BLaER1 (cell line): ENCODE data around the gene C15orf39.
A peak's percentile ranks its signal among the peaks of the same experiment; 100 is the strongest.

Experiments
- H3K27ac ChIP-seq: shearing (Covaris generic); formaldehyde crosslinking; 2 replicates; pipeline ENCODE4 v1.8.1; 2022
- H3K27me3 ChIP-seq: shearing (Covaris generic); formaldehyde crosslinking; 2 replicates; pipeline ENCODE4 v1.8.1; 2022
- H3K36me3 ChIP-seq: shearing (Covaris generic); formaldehyde crosslinking; 2 replicates; pipeline ENCODE4 v1.8.1; 2022
- H3K4me1 ChIP-seq: shearing (Covaris generic); formaldehyde crosslinking; 2 replicates; pipeline ENCODE4 v1.8.1; 2022
- H3K4me2 ChIP-seq: shearing (Covaris generic); formaldehyde crosslinking; 2 replicates; pipeline ENCODE4 v1.8.1; 2022
- H3K4me3 ChIP-seq: shearing (Covaris generic); formaldehyde crosslinking; 2 replicates; pipeline ENCODE4 v1.8.1; 2022
- H3K9ac ChIP-seq: shearing (Covaris generic); formaldehyde crosslinking; 2 replicates; pipeline ENCODE4 v1.8.1; 2022
- H3K9me3 ChIP-seq: shearing (Covaris generic); formaldehyde crosslinking; 2 replicates; pipeline ENCODE4 v1.8.1; 2022
- H4K20me1 ChIP-seq: shearing (Covaris generic); formaldehyde crosslinking; 2 replicates; pipeline ENCODE4 v1.8.1; 2022
- Cebpa-rat ChIP-seq: shearing (Covaris generic); IDR thresholded peaks from 2 replicates; pipeline ENCODE4 v1.8.1; 2022

Gene C15orf39

GRCh38 chr15:75181780-75182179 is 19.9 kb upstream of the C15orf39 start:
- H3K9ac ChIP-seq: no peak overlapping the region
- TF ChIP-seq Cebpa-rat: no peak
- H3K27me3 ChIP-seq: peaks cover 32% of the 10 kb centered on the region
- no peak overlapping the region for H3K4me3 ChIP-seq
- no peaks in the 10 kb centered on the region for H3K9me3 ChIP-seq
- no peak overlapping the region for H3K4me2 ChIP-seq
- H3K27ac ChIP-seq: no peak overlapping the region
- peaks cover 7% of the 10 kb centered on the region; the same call in 1 of the 2 replicates for H4K20me1 ChIP-seq
- H3K4me1 ChIP-seq: peaks cover 61% of the 10 kb centered on the region
- no peaks in the 10 kb centered on the region for H3K36me3 ChIP-seq

- H3K4me3 ChIP-seq: no peak overlapping the region
- TF ChIP-seq Cebpa-rat: no peak
- no peaks in the 10 kb centered on the region for H3K36me3 ChIP-seq
- no peaks in the 10 kb centered on the region for H3K9me3 ChIP-seq
- peaks cover 31% of the 10 kb centered on the region for H3K27me3 ChIP-seq
- no peak overlapping the region for H3K9ac ChIP-seq
- H3K27ac ChIP-seq: no peak overlapping the region
- peaks cover 7% of the 10 kb centered on the region; the same call in 1 of the 2 replicates for H4K20me1 ChIP-seq
- peaks cover 58% of the 10 kb centered on the region for H3K4me1 ChIP-seq
- peak overlapping the region; percentile 47 for H3K4me2 ChIP-seq
These were observed 19.2 kb upstream of the C15orf39 start for GRCh38 chr15:75182187-75183131.

- Histone ChIP-seq H3K9ac (no peak overlapping the region), H3K36me3 (no peaks in the 10 kb centered on the region), H3K27ac (no peak overlapping the region), H3K4me2 (peak overlapping the region; percentile 34), H3K4me3 (no peak overlapping the region), H3K27me3 (peaks cover 3% of the 10 kb centered on the region; the same call in 1 of the 2 replicates), H3K9me3 (peaks cover 3% of the 10 kb centered on the region), H4K20me1 (no peaks in the 10 kb centered on the region), H3K4me1 (peaks cover 32% of the 10 kb centered on the region)
- no peak for TF ChIP-seq Cebpa-rat
These were observed 16.2 kb upstream of the C15orf39 start for GRCh38 chr15:75185271-75186029.

GRCh38 chr15:75186044-75186443 is 15.6 kb upstream of the C15orf39 start:
- no peak overlapping the region for H3K27ac ChIP-seq
- no peak for TF ChIP-seq Cebpa-rat
- no peaks in the 10 kb centered on the region for H4K20me1 ChIP-seq
- peaks cover 9% of the 10 kb centered on the region for H3K9me3 ChIP-seq
- H3K4me3 ChIP-seq: no peak overlapping the region
- no peaks in the 10 kb centered on the region for H3K36me3 ChIP-seq
- H3K4me2 ChIP-seq: no peak overlapping the region
- peaks cover 30% of the 10 kb centered on the region for H3K4me1 ChIP-seq
- no peak overlapping the region for H3K9ac ChIP-seq
- H3K27me3 ChIP-seq: no peaks in the 10 kb centered on the region

GRCh38 chr15:75188499-75188898 is 13.2 kb upstream of the C15orf39 start:
- no peaks in the 10 kb centered on the region for H3K36me3 ChIP-seq
- H3K27ac ChIP-seq: no peak overlapping the region
- peaks cover 15% of the 10 kb centered on the region for H3K9me3 ChIP-seq
- H3K4me3 ChIP-seq: no peak overlapping the region
- H3K27me3 ChIP-seq: no peaks in the 10 kb centered on the region
- H4K20me1 ChIP-seq: no peaks in the 10 kb centered on the region
- no peak for TF ChIP-seq Cebpa-rat
- peaks cover 25% of the 10 kb centered on the region for H3K4me1 ChIP-seq
- no peak overlapping the region for H3K9ac ChIP-seq
- H3K4me2 ChIP-seq: no peak overlapping the region

GRCh38 chr15:75191235-75191634 is 10.4 kb upstream of the C15orf39 start:
- TF ChIP-seq Cebpa-rat: no peak
- no peak overlapping the region for H3K4me3 ChIP-seq
- no peaks in the 10 kb centered on the region for H3K36me3 ChIP-seq
- H3K9me3 ChIP-seq: peaks cover 15% of the 10 kb centered on the region
- H3K9ac ChIP-seq: no peak overlapping the region
- no peaks in the 10 kb centered on the region for H3K27me3 ChIP-seq
- H3K4me1 ChIP-seq: peaks cover 35% of the 10 kb centered on the region
- H3K27ac ChIP-seq: no peak overlapping the region
- H4K20me1 ChIP-seq: peaks cover 16% of the 10 kb centered on the region; the same call in 1 of the 2 replicates
- no peak overlapping the region for H3K4me2 ChIP-seq

GRCh38 chr15:75192307-75192706 is 9.4 kb upstream of the C15orf39 start:
- peaks cover 16% of the 10 kb centered on the region; the same call in 1 of the 2 replicates for H4K20me1 ChIP-seq
- H3K9ac ChIP-seq: no peak overlapping the region
- no peaks in the 10 kb centered on the region for H3K27me3 ChIP-seq
- no peak overlapping the region for H3K4me3 ChIP-seq
- H3K4me1 ChIP-seq: peaks cover 35% of the 10 kb centered on the region
- H3K36me3 ChIP-seq: no peaks in the 10 kb centered on the region
- TF ChIP-seq Cebpa-rat: no peak
- 0 out of 2 replicates have a peak overlapping the region, but pooled peaks have one; percentile 4 for H3K27ac ChIP-seq
- H3K4me2 ChIP-seq: no peak overlapping the region
- H3K9me3 ChIP-seq: peaks cover 15% of the 10 kb centered on the region

- H4K20me1 ChIP-seq: peaks cover 16% of the 10 kb centered on the region; the same call in 1 of the 2 replicates
- no peak overlapping the region for H3K9ac ChIP-seq
- peak overlapping the region; percentile 52 for H3K4me2 ChIP-seq
- no peaks in the 10 kb centered on the region for H3K27me3 ChIP-seq
- H3K4me3 ChIP-seq: no peak overlapping the region
- H3K9me3 ChIP-seq: peaks cover 15% of the 10 kb centered on the region
- TF ChIP-seq Cebpa-rat: no peak
- H3K4me1 ChIP-seq: peaks cover 40% of the 10 kb centered on the region
- no peak overlapping the region for H3K27ac ChIP-seq
- no peaks in the 10 kb centered on the region for H3K36me3 ChIP-seq
These were observed 8.4 kb upstream of the C15orf39 start for GRCh38 chr15:75193272-75193671.

GRCh38 chr15:75193976-75194375 is 7.7 kb upstream of the C15orf39 start:
- Histone ChIP-seq H3K4me2 (peak overlapping the region; percentile 52), H3K36me3 (no peaks in the 10 kb centered on the region), H3K9me3 (peaks cover 15% of the 10 kb centered on the region), H3K9ac (no peak overlapping the region), H4K20me1 (peaks cover 16% of the 10 kb centered on the region; the same call in 1 of the 2 replicates), H3K27ac (no peak overlapping the region), H3K27me3 (no peaks in the 10 kb centered on the region), H3K4me1 (peaks cover 47% of the 10 kb centered on the region), H3K4me3 (no peak overlapping the region)
- no peak for TF ChIP-seq Cebpa-rat
